SU-DHL-6 (cell line): ENCODE measurements around the gene PRKAR2A.

Experiments
- CTCF ChIP-seq: fragments of 200-600 bp; sonication (generic); IDR thresholded peaks from one replicate; pipeline ENCODE4 v1.5.1; 2017; ENCODE audit warnings: antibody characterized with exemption, mild to moderate bottlenecking, low read length, moderate library complexity; ENCODE audit not compliant: insufficient read depth, poor library complexity, severe bottlenecking
- EZH2phosphoT487 ChIP-seq: fragments of 200-600 bp; sonication (generic), shearing (Covaris generic); conservative IDR thresholded peaks from 2 replicates; pipeline ENCODE4 v1.6.1; 2018; ENCODE audit warnings: mild to moderate bottlenecking, antibody characterized with exemption, low read length, moderate library complexity, mixed read lengths

GRCh38 chr3:48826451-48826850 is 21.2 kb downstream of the PRKAR2A start:
- no peak for TF ChIP-seq CTCF
- no peak for TF ChIP-seq EZH2phosphoT487
